Hepatic stellate cell (primary cell): ENCODE data around the gene WDR48.

Experiments used
- DNase-seq: peaks from one replicate; pipeline ENCODE4 v3.0.0; 2011; ENCODE audit warnings: low spot score

Gene WDR48

GRCh38 chr3:39064646-39065045 is 12.8 kb downstream of the WDR48 start:
- DNase-seq, result peak; percentile 13

GRCh38 chr3:39065197-39065596 is 13.4 kb downstream of the WDR48 start:
- peak; percentile 47 for DNase-seq

- no peak for DNase-seq
These were observed 15.5 kb downstream of the WDR48 start for GRCh38 chr3:39067286-39067685.

GRCh38 chr3:39068556-39068955 is 16.7 kb downstream of the WDR48 start:
- DNase-seq, result no peak

GRCh38 chr3:39075910-39076309 is 24.1 kb downstream of the WDR48 start:
- DNase-seq, result no peak

GRCh38 chr3:39079530-39079929 is 27.7 kb downstream of the WDR48 start:
- no peak for DNase-seq

- DNase-seq, result no peak
These were observed 28.2 kb downstream of the WDR48 start for GRCh38 chr3:39080026-39080425.

GRCh38 chr3:39082666-39083313 is 31.0 kb downstream of the WDR48 start:
- DNase-seq, result no peak

- DNase-seq, result no peak
These were observed 34.3 kb downstream of the WDR48 start for GRCh38 chr3:39086144-39086543.

- DNase-seq, result no peak
These were observed 36.6 kb downstream of the WDR48 start for GRCh38 chr3:39088456-39088855.

- no peak for DNase-seq
These were observed 37.1 kb downstream of the WDR48 start for GRCh38 chr3:39088889-39089288.

- DNase-seq, result no peak
These were observed 39.1 kb downstream of the WDR48 start for GRCh38 chr3:39090922-39091321.

- no peak for DNase-seq
These were observed 43.2 kb downstream of the WDR48 start for GRCh38 chr3:39094851-39095677.

GRCh38 chr3:39095778-39096177 is 44.0 kb downstream of the WDR48 start:
- DNase-seq, result no peak

GRCh38 chr3:39096775-39097174 is 45.0 kb downstream of the WDR48 start:
- DNase-seq, result no peak

- DNase-seq, result no peak
These were observed 46.1 kb downstream of the WDR48 start for GRCh38 chr3:39097716-39098472.

GRCh38 chr3:39098473-39099000 is 46.7 kb downstream of the WDR48 start:
- DNase-seq, result no peak

GRCh38 chr3:39099242-39099641 is 47.4 kb downstream of the WDR48 start:
- DNase-seq, result no peak

- no peak for DNase-seq
These were observed 48.1 kb downstream of the WDR48 start for GRCh38 chr3:39099738-39100499.

- no peak for DNase-seq
These were observed 48.7 kb downstream of the WDR48 start for GRCh38 chr3:39100500-39100886.

- DNase-seq, result peak; percentile 77
These were observed 49.3 kb downstream of the WDR48 start for GRCh38 chr3:39101022-39101689.
